H54 (cell line): ENCODE data around the gene SPATC1L.

Experiments used
- DNase-seq: peaks from one replicate; pipeline ENCODE4 v3.0.0; 2011; ENCODE audit warnings: low spot score, mixed read lengths; ENCODE audit not compliant: insufficient read length
- FAIRE-seq: peaks from 3 replicates; lab custom pipeline; 2011; peaks lifted over from hg19 to GRCh38; lab: Jason Lieb, UNC
- POLR2A ChIP-seq: IDR thresholded peaks from 2 replicates; pipeline ENCODE4 v1.6.1; 2011; ENCODE audit warnings: low read depth, mild to moderate bottlenecking, low read length

Gene SPATC1L

GRCh38 chr21:46159841-46160656 is 24.2 kb downstream of the SPATC1L start:
- DNase-seq (no peak), FAIRE-seq (no peak)
- TF ChIP-seq POLR2A = no peak

GRCh38 chr21:46159390-46159789 is 24.9 kb downstream of the SPATC1L start:
- TF ChIP-seq POLR2A = no peak
- FAIRE-seq (no peak), DNase-seq (no peak)

- no peak for FAIRE-seq
- TF ChIP-seq POLR2A = no peak
- no peak for DNase-seq
These were observed 25.5 kb downstream of the SPATC1L start for GRCh38 chr21:46158666-46159300.

- TF ChIP-seq POLR2A = no peak
- DNase-seq (no peak), FAIRE-seq (no peak)
These were observed 26.2 kb downstream of the SPATC1L start for GRCh38 chr21:46157987-46158451.

GRCh38 chr21:46157396-46157986 is 26.8 kb downstream of the SPATC1L start:
- no peak for DNase-seq
- no peak for FAIRE-seq
- no peak for TF ChIP-seq POLR2A

- FAIRE-seq = no peak
- DNase-seq = no peak
- no peak for TF ChIP-seq POLR2A
These were observed 27.6 kb downstream of the SPATC1L start for GRCh38 chr21:46156678-46157077.

GRCh38 chr21:46156378-46156645 is 27.9 kb downstream of the SPATC1L start:
- DNase-seq = no peak
- no peak for TF ChIP-seq POLR2A

GRCh38 chr21:46155514-46156377 is 28.5 kb downstream of the SPATC1L start, which contains the start of gene FTCD:
TSS of gene FTCD (minus strand) at chr21:46155579. CDS start at chr21:46155523, 56 bp downstream.
- FAIRE-seq (no peak), DNase-seq (no peak)
- no peak for TF ChIP-seq POLR2A

More at GRCh38 chr21:46156378-46156645, 27.9 kb downstream of the SPATC1L start:
- FAIRE-seq = no peak

GRCh38 chr21:46154955-46155513 is 29.2 kb downstream of the SPATC1L start:
- DNase-seq (no peak), FAIRE-seq (no peak)
- no peak for TF ChIP-seq POLR2A

- FAIRE-seq (no peak), DNase-seq (no peak)
- no peak for TF ChIP-seq POLR2A
These were observed 29.9 kb downstream of the SPATC1L start for GRCh38 chr21:46154155-46154954.

- peak; percentile 72 for DNase-seq
- FAIRE-seq = no peak
- TF ChIP-seq POLR2A = no peak
These were observed 30.8 kb downstream of the SPATC1L start for GRCh38 chr21:46153247-46154154.

GRCh38 chr21:46152927-46153246 is 31.4 kb downstream of the SPATC1L start:
- DNase-seq (no peak), FAIRE-seq (no peak)
- no peak for TF ChIP-seq POLR2A
